Stomach (tissue), 9 donors: ENCODE measurements around the gene WDR72. TPM values are rescaled to one million over a fixed set of nuclear protein-coding genes. Genes with fewer than 3 reads are reported as not detected.

Experiments
- DNase-seq, 2 donors: peaks; one replicate each; pipeline versions ENCODE4 v3.0.0 to v3.0.0-alpha.2; 2013 to 2019
- H3K27ac ChIP-seq, 5 donors: fragments of 200-600 bp in 4 of 5; sonication (generic) in 4 of 5; one replicate each; pipeline ENCODE4 v1.5.1; 2013 to 2019; ENCODE audit warnings: mild to moderate bottlenecking in 1 of 5, moderate library complexity in 1 of 5
- H3K27me3 ChIP-seq, 3 donors: fragments of 200-600 bp; sonication (generic); one replicate each; pipeline ENCODE4 v1.5.1; 2017 to 2019; ENCODE audit warnings: mixed run types in 1 of 3
- H3K36me3 ChIP-seq, 4 donors: fragments of 200-600 bp; sonication (generic); 1 replicate in 3 of 4; 2 replicates in 1 of 4; pipeline ENCODE4 v1.5.1; 2016 to 2019
- H3K4me1 ChIP-seq, 4 donors: fragments of 200-600 bp; sonication (generic); one replicate each; pipeline ENCODE4 v1.5.1; 2016 to 2019
- H3K4me3 ChIP-seq, 4 donors: fragments of 200-600 bp; sonication (generic) in 3 of 4; one replicate each; pipeline ENCODE4 v1.5.1; 2016 to 2019; ENCODE audit warnings: mild to moderate bottlenecking in 1 of 4
- H3K9me3 ChIP-seq, 4 donors: fragments of 200-600 bp; sonication (generic); one replicate each; pipeline ENCODE4 v1.5.1; 2016 to 2019
- CTCF ChIP-seq, 7 experiments: fragments of 450-650 bp in 4 of 7; fragments of 200-600 bp in 3 of 7; sonication (generic) in 3 of 7; IDR thresholded peaks; one replicate each; pipeline ENCODE4 v1.5.1; 2016 to 2019; ENCODE audit warnings: antibody characterized with exemption in 7 of 7, control low read depth in 2 of 7, mild to moderate bottlenecking in 1 of 7
- EP300 ChIP-seq: sonication (generic); formaldehyde crosslinking; IDR thresholded peaks from one replicate; pipeline ENCODE4 v1.6.1; 2017; ENCODE audit warnings: antibody characterized with exemption
- POLR2A ChIP-seq, 4 donors: fragments of 450-650 bp; IDR thresholded peaks; one replicate each; pipeline ENCODE4 v1.6.1; 2016; ENCODE audit warnings: antibody characterized with exemption in 4 of 4, control low read depth in 2 of 4, mild to moderate bottlenecking in 1 of 4, moderate library complexity in 1 of 4
- POLR2AphosphoS5 ChIP-seq, 3 donors: sonication (generic); formaldehyde crosslinking; IDR thresholded peaks; one replicate each; pipeline ENCODE4 v1.6.1; 2016; ENCODE audit warnings: antibody characterized with exemption in 3 of 3
- WGBS, 5 donors: extraction: QIAGEN DNeasy Blood & Tissue Kit in 3 of 5; methylation state at CpG; one replicate each; pipeline versions ENCODE4 v1.1.5 to v1.1.7; 2013 to 2018; 5-methylcytosine and 5-hydroxymethylcytosine counted together
- intact Hi-C: fragments of 100-400 bp; cut with DNase I; formaldehyde crosslinking; loops from one replicate; pipeline ENCODE4 v1.15.1; 2023; ENCODE audit warnings: low total_unique reads
- polyA plus RNA-seq, 3 donors: library from polyadenylated mRNA; stranded (reverse); fragments of 200-250 nt; gene quantifications; one replicate each; pipeline ENCODE4 v1.2.3, GENCODE V29; 2013
- total RNA-seq, 5 donors: library from RNA; depleted of rRNA; stranded (reverse); fragments of >200 nt; gene quantifications; one replicate each; pipeline versions ENCODE4 v1.1.0 to v1.2.3, GENCODE V29; 2014 to 2016
- donor health status: healthy with polysubstance abuse.
- donor health status: Bipolar disorder and iron deficiency.
- donor health status: healthy.

WDR72 gene
- total and polyA plus RNA-seq, 8 donors: under 0.01 to 0.61 (median 0.41) TPM; not detected in 2

- no peak overlapping the region for H3K27ac ChIP-seq
- no peaks in the 10 kb centered on the region for H3K4me1 ChIP-seq
- intact Hi-C loops: no loop called here
- H3K9me3 ChIP-seq: no peaks in the 10 kb centered on the region
- H3K36me3 ChIP-seq: no peaks in the 10 kb centered on the region
- TF ChIP-seq CTCF (IDR thresholded peaks at IDR 0.05) (no peak), POLR2AphosphoS5 (IDR thresholded peaks at IDR 0.05) (no peak), EP300 (no peak), POLR2A (IDR thresholded peaks at IDR 0.05) (no peak)
- H3K4me3 ChIP-seq: no peak overlapping the region
- DNase-seq: peak in 1 of 2 donors; percentile 13
- no peaks in the 10 kb centered on the region for H3K27me3 ChIP-seq
- WGBS, 5 donors: 68 to 72% (median 69%) methylated on average over 4 of the region's 4 CpGs
Observed at GRCh38 chr15:53665930-53666329, 93.5 kb downstream of the WDR72 start.

- TF ChIP-seq POLR2A (IDR thresholded peaks at IDR 0.05) (no peak), POLR2AphosphoS5 (IDR thresholded peaks at IDR 0.05) (no peak), EP300 (no peak), CTCF (IDR thresholded peaks at IDR 0.05) (no peak)
- no peaks in the 10 kb centered on the region for H3K9me3 ChIP-seq
- intact Hi-C loops: no loop called here
- H3K36me3 ChIP-seq: no peaks in the 10 kb centered on the region
- H3K4me3 ChIP-seq: no peak overlapping the region
- H3K27me3 ChIP-seq: no peaks in the 10 kb centered on the region
- peak in 1 of 2 donors; percentile 28 for DNase-seq
- no peaks in the 10 kb centered on the region for H3K4me1 ChIP-seq
- WGBS, 5 donors: 37 to 52% (median 42%) methylated on average over 11 of the region's 11 CpGs
- no peak overlapping the region for H3K27ac ChIP-seq
Observed at GRCh38 chr15:53658827-53659555, 100.5 kb downstream of the WDR72 start.

- Histone ChIP-seq H3K27me3 (no peaks in the 10 kb centered on the region), H3K4me1 (no peaks in the 10 kb centered on the region), H3K9me3 (no peaks in the 10 kb centered on the region), H3K36me3 (no peaks in the 10 kb centered on the region), H3K4me3 (no peak overlapping the region), H3K27ac (no peak overlapping the region)
- peak in 1 of 2 donors; percentile 10 for DNase-seq
- intact Hi-C loops: no loop called here
- no peak for TF ChIP-seq POLR2AphosphoS5 (IDR thresholded peaks at IDR 0.05)
- WGBS, 5 donors: 44 to 63% (median 54%) methylated on average over 2 of the region's 2 CpGs
Observed at GRCh38 chr15:53658255-53658654, 101.2 kb downstream of the WDR72 start.

GRCh38 chr15:53648934-53649333 lies 110.5 kb downstream of the WDR72 start:
- no peaks in the 10 kb centered on the region for H3K4me1 ChIP-seq
- H3K4me3 ChIP-seq: no peak overlapping the region
- intact Hi-C loops: no loop called here
- no peaks in the 10 kb centered on the region for H3K27me3 ChIP-seq
- no peak for DNase-seq
- TF ChIP-seq EP300: no peak
- no peak for TF ChIP-seq CTCF (IDR thresholded peaks at IDR 0.05)
- no peak for TF ChIP-seq POLR2AphosphoS5 (IDR thresholded peaks at IDR 0.05)
- no peak for TF ChIP-seq POLR2A (IDR thresholded peaks at IDR 0.05)
- WGBS, 5 donors: 93 to 95% (median 94%) methylated on average over 2 of the region's 2 CpGs
- H3K36me3 ChIP-seq: no peaks in the 10 kb centered on the region
- H3K27ac ChIP-seq: no peak overlapping the region
- no peaks in the 10 kb centered on the region for H3K9me3 ChIP-seq

GRCh38 chr15:53644660-53645059 lies 114.8 kb downstream of the WDR72 start:
- no peak overlapping the region for H3K4me3 ChIP-seq
- WGBS, 5 donors: 59 to 72% (median 68%) methylated on average over 6 of the region's 6 CpGs
- H3K27me3 ChIP-seq: no peaks in the 10 kb centered on the region
- no peaks in the 10 kb centered on the region for H3K36me3 ChIP-seq
- no peak for DNase-seq
- no peaks in the 10 kb centered on the region for H3K9me3 ChIP-seq
- H3K27ac ChIP-seq: no peak overlapping the region
- intact Hi-C loops: no loop called here
- no peak for TF ChIP-seq CTCF (IDR thresholded peaks at IDR 0.05)
- TF ChIP-seq POLR2AphosphoS5 (IDR thresholded peaks at IDR 0.05): no peak
- TF ChIP-seq EP300: no peak
- no peak for TF ChIP-seq POLR2A (IDR thresholded peaks at IDR 0.05)
- no peaks in the 10 kb centered on the region for H3K4me1 ChIP-seq
